Tibial nerve (tissue), 4 donors: ENCODE data around the gene MINDY3. TPM values are rescaled to one million over a fixed set of nuclear protein-coding genes. Genes with fewer than 3 reads are reported as not detected.
"Not testable (repeated sequence)": the region's sequence is repeated elsewhere in the genome, so short reads cannot be mapped to it uniquely, and the experiment has no call there.

ENCODE experiments used
- DNase-seq, 2 donors: peaks; one replicate each; pipeline ENCODE4 v3.0.0-alpha.2; 2019; ENCODE audit warnings: low spot score in 2 of 2
- H3K27ac ChIP-seq, 4 donors: fragments of 200-600 bp; sonication (generic) in 3 of 4; one replicate each; pipeline ENCODE4 v1.5.1; 2017 to 2019; ENCODE audit warnings: mild to moderate bottlenecking in 1 of 4
- H3K27me3 ChIP-seq, 2 donors: fragments of 200-600 bp; sonication (generic) in 1 of 2; one replicate each; pipeline versions ENCODE4 v1.5.1 to v1.6.0; 2017 to 2019
- H3K36me3 ChIP-seq, 3 donors: fragments of 200-600 bp; sonication (generic); one replicate each; pipeline ENCODE4 v1.5.1; 2018 to 2019
- H3K4me1 ChIP-seq, 4 donors: fragments of 200-600 bp; sonication (generic) in 3 of 4; one replicate each; pipeline ENCODE4 v1.5.1; 2017 to 2019
- H3K4me3 ChIP-seq, 4 donors: fragments of 200-600 bp; sonication (generic) in 3 of 4; one replicate each; pipeline ENCODE4 v1.5.1; 2017 to 2019; ENCODE audit warnings: mild to moderate bottlenecking in 1 of 4, moderate library complexity in 1 of 4
- H3K9me3 ChIP-seq, 4 donors: fragments of 200-600 bp; sonication (generic) in 3 of 4; one replicate each; pipeline ENCODE4 v1.5.1; 2017 to 2019
- EP300 ChIP-seq, 2 donors: sonication (generic); formaldehyde crosslinking; IDR thresholded peaks; one replicate each; pipeline ENCODE4 v1.6.1; 2017; ENCODE audit warnings: antibody characterized with exemption in 2 of 2, mild to moderate bottlenecking in 1 of 2
- POLR2A ChIP-seq, 2 donors: fragments of 450-650 bp; IDR thresholded peaks; one replicate each; pipeline ENCODE4 v1.6.1; 2017; ENCODE audit warnings: antibody characterized with exemption in 2 of 2, mild to moderate bottlenecking in 2 of 2, moderate library complexity in 2 of 2
- WGBS, 2 donors: methylation state at CpG; one replicate each; pipeline ENCODE4 v1.1.5; 2018; 5-methylcytosine and 5-hydroxymethylcytosine counted together
- total RNA-seq, 4 donors: library from RNA; depleted of rRNA; stranded (reverse); fragments of >200 nt; gene quantifications; one replicate each; pipeline ENCODE4 v1.1.0, GENCODE V29; 2016
- TF ChIP-seq, protein P1 (sequence below), 5 experiments: fragments of 200-600 bp in 3 of 5; fragments of 450-650 bp in 2 of 5; sonication (generic) in 3 of 5; IDR thresholded peaks; one replicate each; pipeline ENCODE4 v1.5.1; 2016 to 2019; ENCODE audit warnings: antibody characterized with exemption in 5 of 5, mild to moderate bottlenecking in 3 of 5, moderate library complexity in 2 of 5

Gene MINDY3
- total RNA-seq, 4 donors from 2014 or later, result 25.3 to 33.2 (median 28.2) TPM

DNA sequence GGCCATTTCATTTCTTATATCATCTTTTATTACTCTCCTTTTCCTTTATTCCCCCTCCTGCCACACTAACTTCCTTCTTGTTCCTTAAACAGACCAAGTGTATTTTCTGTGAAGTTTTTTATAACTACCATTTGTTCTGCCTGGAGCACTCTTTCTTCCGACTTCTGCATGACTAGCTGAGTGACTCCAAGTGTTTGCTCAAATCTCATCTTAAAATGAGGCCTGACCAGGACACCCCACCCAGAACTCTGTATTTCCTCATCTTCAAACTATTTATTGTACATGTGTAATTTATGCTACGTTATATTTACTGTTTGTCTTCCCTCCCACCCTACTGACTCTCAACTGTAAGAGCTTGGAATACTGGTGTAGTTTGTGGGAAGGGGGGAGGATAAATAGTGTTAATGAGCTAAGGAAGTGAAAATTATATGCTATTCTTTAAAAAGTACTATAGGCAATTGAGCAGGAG, 3.2 kb downstream of the MINDY3 start:
- no peak overlapping the region for H3K27ac ChIP-seq
- 64 to 79% methylated on average over 2 of the region's 2 CpGs for WGBS, 2 donors
- peaks cover 0 to 46% (median 10%) of the 10 kb centered on the region in 4 donors for H3K4me1 ChIP-seq
- H3K9me3 ChIP-seq, result no peaks in the 10 kb centered on the region
- TF ChIP-seq POLR2A (IDR thresholded peaks at IDR 0.05) (no peak), EP300 (IDR thresholded peaks at IDR 0.05) (no peak)
- TF ChIP-seq, protein P1, sequence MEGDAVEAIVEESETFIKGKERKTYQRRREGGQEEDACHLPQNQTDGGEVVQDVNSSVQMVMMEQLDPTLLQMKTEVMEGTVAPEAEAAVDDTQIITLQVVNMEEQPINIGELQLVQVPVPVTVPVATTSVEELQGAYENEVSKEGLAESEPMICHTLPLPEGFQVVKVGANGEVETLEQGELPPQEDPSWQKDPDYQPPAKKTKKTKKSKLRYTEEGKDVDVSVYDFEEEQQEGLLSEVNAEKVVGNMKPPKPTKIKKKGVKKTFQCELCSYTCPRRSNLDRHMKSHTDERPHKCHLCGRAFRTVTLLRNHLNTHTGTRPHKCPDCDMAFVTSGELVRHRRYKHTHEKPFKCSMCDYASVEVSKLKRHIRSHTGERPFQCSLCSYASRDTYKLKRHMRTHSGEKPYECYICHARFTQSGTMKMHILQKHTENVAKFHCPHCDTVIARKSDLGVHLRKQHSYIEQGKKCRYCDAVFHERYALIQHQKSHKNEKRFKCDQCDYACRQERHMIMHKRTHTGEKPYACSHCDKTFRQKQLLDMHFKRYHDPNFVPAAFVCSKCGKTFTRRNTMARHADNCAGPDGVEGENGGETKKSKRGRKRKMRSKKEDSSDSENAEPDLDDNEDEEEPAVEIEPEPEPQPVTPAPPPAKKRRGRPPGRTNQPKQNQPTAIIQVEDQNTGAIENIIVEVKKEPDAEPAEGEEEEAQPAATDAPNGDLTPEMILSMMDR (IDR thresholded peaks at IDR 0.05), result no peak
- H3K4me3 ChIP-seq, result no peak overlapping the region
- no peak for DNase-seq
- no peaks in the 10 kb centered on the region for H3K36me3 ChIP-seq
- H3K27me3 ChIP-seq, result no peaks in the 10 kb centered on the region

DNA sequence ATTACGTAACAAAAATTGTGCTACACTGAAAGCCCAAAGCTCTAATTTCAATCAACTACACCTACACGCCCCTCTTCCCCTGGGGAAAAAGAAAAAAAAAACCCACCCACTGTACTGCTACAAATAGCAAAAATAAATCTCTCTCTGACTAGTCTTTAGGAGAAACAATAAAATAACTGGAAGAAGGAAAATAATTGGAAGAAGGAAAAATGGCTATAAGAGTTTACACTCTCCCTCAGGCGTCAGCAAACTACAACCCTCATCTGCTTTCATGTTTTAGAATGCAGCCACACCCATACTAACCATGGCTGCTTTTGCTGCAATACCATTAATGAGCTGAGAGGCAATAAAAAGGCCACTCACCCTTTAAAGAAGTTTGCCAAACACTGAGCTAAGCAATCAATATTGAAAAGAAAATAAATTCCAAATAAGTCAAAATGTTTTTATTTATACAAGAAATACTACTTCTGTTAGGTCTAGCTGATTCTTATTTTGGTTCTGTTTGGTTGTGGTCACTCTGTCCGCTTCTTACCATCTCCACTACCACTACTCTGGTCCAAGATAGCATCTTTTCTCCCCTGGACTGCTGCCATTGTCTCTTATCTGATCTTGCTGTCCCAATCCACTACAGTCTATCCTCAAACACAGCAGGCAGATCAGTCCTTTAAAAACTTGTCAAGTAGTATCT, 3.8 kb downstream of the MINDY3 start:
- Histone ChIP-seq H3K27me3 (no peaks in the 10 kb centered on the region), H3K4me3 (no peak overlapping the region), H3K36me3 (no peaks in the 10 kb centered on the region), H3K4me1 (peaks cover 0 to 52% (median 10%) of the 10 kb centered on the region in 4 donors), H3K27ac (no peak overlapping the region), H3K9me3 (no peaks in the 10 kb centered on the region)
- no peak for DNase-seq
- 73 to 77% methylated on average over 4 of the region's 4 CpGs for WGBS, 2 donors
- TF ChIP-seq, protein P1 (IDR thresholded peaks at IDR 0.05), result no peak
- TF ChIP-seq POLR2A (IDR thresholded peaks at IDR 0.05) (no peak), EP300 (IDR thresholded peaks at IDR 0.05) (no peak)

GRCh38 chr10:15853800-15854199, 6.5 kb downstream of the MINDY3 start:
- WGBS, 2 donors, result 58 to 69% methylated on average over 4 of the region's 4 CpGs
- no peak overlapping the region for H3K4me3 ChIP-seq

DNA sequence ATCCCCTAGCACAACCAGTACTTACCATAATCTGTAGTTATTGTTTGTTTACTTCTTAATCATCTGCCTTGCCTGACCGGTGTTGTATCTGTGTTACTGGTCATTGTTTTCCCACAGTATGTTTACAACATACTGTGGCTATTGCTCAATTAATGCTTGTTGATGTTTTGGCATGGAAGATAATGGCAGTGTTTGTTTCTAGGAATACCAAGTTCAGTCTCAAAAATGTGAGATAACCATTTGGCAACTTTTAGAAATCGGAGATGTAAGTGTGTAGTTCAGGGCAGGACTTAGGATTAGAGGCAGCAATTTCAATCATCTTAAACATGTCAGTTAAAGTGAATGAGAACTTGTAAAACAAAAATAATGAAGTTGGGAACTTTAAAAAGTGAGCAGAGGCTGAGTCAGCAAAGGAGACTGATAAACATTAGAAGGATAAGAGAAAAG, 8.2 kb downstream of the MINDY3 start:
- peaks cover 0 to 17% (median 0%) of the 10 kb centered on the region in 4 donors for H3K9me3 ChIP-seq
- H3K27ac ChIP-seq, result no peak overlapping the region
- no peaks in the 10 kb centered on the region for H3K27me3 ChIP-seq
- H3K36me3 ChIP-seq, result peaks cover 0 to 18% (median 0%) of the 10 kb centered on the region in 3 donors
- WGBS, 2 donors, result 53 to 58% methylated on average over 2 of the region's 2 CpGs
- TF ChIP-seq EP300 (IDR thresholded peaks at IDR 0.05) (no peak), POLR2A (IDR thresholded peaks at IDR 0.05) (no peak)
- TF ChIP-seq, protein P1 (IDR thresholded peaks at IDR 0.05), result no peak
- peaks cover 0 to 22% (median 0%) of the 10 kb centered on the region in 4 donors for H3K4me1 ChIP-seq
- H3K4me3 ChIP-seq, result no peak overlapping the region
- no peak for DNase-seq

More at GRCh38 chr10:15853800-15854199, 6.5 kb downstream of the MINDY3 start:
- no peak for DNase-seq
- Histone ChIP-seq H3K27ac (no peak overlapping the region), H3K4me1 (peaks cover 0 to 39% (median 4%) of the 10 kb centered on the region in 4 donors), H3K27me3 (no peaks in the 10 kb centered on the region), H3K36me3 (peaks cover 0 to 18% (median 0%) of the 10 kb centered on the region in 3 donors), H3K9me3 (peaks cover 0 to 17% (median 0%) of the 10 kb centered on the region in 4 donors)
- TF ChIP-seq, protein P1 (IDR thresholded peaks at IDR 0.05), result no peak
- no peak for TF ChIP-seq EP300 (IDR thresholded peaks at IDR 0.05)
- no peak for TF ChIP-seq POLR2A (IDR thresholded peaks at IDR 0.05)

DNA sequence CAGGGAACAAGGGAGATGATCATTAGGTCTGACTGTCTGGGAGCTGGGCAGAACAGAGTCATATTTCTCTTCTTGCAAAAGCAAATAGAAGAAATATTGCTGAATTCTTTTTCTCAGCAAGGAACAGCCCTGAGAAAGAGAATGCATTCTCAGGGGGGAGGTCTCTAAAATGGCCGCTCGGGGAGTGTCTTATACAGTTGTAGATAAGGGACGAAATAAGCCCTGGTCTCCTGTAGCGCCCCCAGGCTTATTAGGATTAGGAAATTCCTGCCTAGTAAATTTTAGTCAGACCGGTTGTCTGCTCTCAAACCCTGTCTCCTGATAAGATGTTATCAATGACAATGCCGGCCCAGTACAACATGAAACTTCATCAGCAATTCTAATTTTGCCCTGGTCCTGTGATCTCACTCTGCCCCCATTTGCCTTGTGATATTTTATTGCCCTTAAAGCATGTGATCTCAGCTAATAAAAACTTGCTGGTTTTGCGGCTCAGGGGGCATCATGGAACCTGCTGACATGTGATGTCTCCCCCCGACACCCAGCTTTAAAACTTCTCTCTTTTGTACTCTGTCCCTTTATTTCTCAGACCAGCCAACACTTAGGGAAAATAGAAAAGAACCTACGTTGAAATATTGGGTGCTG, 9.8 kb downstream of the MINDY3 start:
- peaks cover 0 to 13% (median 0%) of the 10 kb centered on the region in 4 donors for H3K4me1 ChIP-seq
- 95 to 97% methylated on average over 9 of the region's 9 CpGs for WGBS, 2 donors

More for the DNA sequence above, 9.8 kb downstream of the MINDY3 start:
- H3K4me3 ChIP-seq, H3K27me3 ChIP-seq, H3K27ac ChIP-seq, DNase-seq: not testable (repeated sequence)
- H3K9me3 ChIP-seq, result peaks cover 0 to 17% (median 0%) of the 10 kb centered on the region in 4 donors
- H3K36me3 ChIP-seq, result peaks cover 0 to 21% (median 0%) of the 10 kb centered on the region in 3 donors
